GM18511 (cell line): ENCODE measurements around the gene QRICH2.
"Not testable (repeated sequence)": the region's sequence is repeated elsewhere in the genome, so short reads cannot be mapped to it uniquely, and the experiment has no call there.

Experiments used
- ATAC-seq: cut with Tn5 transposase; IDR thresholded peaks from one replicate; pipeline ENCODE4 v1.9.1; 2021; ENCODE audit warnings: mild to moderate bottlenecking, moderate library complexity; ENCODE audit not compliant: unreplicated experiment

QRICH2 gene

DNA sequence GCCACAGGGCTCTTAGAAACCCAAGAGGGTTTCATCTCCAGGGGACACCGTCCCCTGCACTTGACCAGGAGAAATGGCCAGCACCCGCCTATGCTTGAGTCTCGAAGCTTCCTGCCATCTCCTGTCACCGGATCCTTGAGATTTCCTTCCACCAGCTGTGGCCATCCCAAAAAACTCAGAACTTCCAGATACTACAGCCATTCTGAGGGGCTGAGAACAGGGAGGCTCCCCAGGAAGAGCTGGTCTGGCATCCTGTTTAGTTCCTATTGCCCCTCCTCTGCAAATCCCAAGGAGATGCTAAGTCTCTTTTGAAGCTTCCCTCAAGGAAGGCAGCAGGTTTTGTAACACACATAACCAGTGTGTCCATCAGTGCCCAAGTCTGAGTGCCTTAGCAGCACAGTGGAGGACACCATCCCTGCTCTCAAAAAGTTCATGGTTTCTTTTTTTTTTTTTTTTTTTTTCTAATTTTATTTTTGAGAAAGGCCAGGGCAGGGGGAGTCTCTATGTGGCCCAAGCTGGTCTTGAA, 41.0 kb downstream of the QRICH2 start:
- ATAC-seq, result no peak

DNA sequence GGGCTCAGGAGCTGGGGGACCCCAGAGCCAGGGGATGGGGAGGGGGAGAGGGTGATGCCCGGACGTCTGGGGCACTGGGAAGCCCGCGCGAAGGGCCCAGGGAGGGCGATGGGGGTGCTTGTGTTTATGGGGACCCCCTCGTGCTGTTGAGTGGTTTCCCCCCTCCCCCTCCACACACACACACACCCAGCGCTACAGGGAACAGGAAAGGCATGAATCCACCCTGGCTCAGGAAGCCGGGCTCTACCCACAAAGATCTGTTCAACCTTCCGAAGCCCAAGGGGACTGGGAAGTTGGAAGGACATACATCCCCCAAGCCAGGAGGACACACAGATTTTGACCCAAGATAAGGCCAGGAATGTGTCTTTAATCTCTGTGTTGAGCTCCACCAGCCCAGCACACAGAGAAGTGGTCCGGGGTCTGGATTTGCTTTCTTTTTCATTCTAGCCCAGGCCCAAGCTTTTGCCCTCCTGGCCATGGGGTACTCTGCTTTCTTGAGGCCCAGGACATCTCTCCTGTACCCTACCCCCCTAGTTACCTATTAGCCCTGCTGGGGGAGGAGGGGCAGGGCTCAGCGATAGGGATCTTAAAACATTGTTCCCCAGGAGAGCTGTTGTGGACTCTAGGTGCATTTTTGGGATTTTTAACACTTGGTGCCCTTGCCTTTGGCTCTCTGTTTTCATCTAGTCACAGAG, 41.7 kb downstream of the QRICH2 start:
- ATAC-seq, result no peak

DNA sequence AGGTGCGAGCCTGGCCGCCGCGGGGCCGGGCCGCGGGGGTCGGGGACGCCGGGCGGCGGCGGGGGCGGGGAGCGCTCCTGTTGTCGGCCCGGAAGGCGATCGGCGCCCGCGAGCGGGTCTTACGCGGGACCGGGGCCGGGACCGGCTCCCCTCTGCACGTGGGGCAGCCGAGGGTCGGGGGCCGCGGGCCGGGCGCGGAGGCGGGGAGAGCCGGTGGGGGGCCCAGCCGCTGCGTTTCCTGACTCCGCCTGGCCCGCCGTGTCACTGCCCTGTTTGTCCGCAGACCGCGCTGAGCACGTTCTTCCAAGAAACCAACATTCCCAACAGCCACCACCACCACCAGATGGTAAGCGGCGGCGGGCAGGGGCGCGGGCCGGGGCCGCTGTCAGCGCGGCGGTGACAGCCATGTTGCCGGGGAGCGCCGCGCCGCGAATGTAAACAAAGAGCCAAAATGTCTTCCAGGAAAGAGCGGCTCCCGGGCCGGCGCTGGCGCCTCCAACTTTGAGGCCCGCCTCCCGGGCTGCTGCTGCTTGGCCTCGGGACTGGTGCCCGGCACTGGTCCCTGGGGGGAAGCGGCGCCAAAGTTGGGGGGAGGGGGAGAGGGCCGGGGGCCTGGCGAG, 42.3 kb downstream of the QRICH2 start:
- no peak for ATAC-seq

DNA sequence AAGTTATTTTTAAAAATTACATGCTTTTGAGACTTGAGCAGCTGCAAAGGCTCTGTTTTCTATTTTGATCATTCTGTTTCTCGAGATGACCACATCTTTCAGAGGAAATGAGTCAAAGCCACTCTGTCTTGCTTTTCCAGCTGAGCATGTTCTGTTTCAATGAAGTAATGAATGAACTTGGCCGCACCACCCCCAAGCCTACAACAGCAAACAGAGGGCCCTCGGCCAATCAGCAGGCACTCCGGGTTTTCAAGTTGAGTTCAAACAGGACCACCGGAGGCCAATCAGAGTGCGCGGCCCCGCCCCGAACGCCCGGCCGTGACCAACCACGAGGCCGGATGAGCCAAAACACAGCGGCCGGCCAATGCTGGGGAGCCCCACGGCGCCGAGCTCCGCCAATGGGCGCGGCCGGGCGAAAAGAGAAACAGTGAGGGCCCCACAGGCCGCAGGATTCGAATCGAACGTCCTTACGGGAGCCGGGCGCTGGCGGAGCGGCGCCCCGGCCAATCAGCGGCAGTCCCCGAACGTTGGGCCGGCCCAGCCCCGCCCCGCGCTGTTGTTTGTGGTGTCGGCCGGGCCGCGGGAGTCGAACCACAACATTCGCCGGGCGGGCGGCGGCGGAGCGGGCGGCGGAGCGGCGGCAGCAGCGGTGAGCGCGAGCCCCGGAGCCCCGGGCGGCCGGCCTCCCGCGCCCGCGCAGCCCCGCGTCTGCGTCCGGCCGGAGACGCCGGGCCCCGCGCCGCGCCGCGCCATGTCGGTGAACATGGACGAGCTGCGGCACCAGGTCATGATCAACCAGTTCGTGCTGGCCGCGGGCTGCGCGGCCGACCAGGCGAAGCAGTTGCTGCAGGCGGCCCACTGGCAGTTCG, 43.1 kb downstream of the QRICH2 start, which contains the start of gene UBALD2:
TSS of gene UBALD2 (plus strand) at position 594 of the 869 bp plus-strand sequence. CDS start at position 752, 158 bp downstream.
- ATAC-seq, result peak; percentile 73

DNA sequence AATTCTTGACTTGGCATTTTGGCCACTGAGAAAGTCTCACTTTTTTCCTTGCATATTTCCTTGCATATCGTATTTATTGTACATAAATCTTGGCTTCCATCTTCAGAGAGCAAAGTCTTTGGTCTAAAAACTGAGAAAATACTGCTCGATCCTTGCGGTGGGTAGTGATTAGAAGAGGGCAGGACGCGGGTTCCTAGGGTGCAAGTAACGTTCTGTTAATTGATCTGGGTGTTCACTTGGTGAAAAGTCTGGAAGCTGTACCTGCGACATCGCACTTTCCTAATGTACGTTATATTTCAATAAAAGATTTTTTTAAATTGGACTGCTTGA, 43.7 kb downstream of the QRICH2 start:
- ATAC-seq, result peak; percentile 3

DNA sequence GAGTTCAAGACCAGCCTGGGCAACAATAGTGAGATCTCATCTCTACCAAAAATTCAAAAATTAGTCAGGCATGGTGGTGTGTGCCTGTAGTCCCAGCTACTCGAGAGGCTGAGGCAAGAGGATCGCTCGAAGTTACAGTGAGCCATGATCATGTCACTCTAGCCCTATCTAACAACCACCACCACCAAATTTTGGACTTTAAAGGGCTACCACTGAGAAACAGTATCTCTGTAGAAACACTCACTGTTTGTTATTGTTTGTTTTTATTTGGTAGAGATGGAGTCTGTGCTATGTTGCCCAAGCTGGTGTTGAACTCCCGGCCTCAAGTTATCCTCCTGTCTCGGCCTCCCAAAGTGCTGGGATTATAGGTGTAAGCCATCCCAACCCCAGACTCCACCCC, 44.2 kb downstream of the QRICH2 start:
- ATAC-seq, result no peak

DNA sequence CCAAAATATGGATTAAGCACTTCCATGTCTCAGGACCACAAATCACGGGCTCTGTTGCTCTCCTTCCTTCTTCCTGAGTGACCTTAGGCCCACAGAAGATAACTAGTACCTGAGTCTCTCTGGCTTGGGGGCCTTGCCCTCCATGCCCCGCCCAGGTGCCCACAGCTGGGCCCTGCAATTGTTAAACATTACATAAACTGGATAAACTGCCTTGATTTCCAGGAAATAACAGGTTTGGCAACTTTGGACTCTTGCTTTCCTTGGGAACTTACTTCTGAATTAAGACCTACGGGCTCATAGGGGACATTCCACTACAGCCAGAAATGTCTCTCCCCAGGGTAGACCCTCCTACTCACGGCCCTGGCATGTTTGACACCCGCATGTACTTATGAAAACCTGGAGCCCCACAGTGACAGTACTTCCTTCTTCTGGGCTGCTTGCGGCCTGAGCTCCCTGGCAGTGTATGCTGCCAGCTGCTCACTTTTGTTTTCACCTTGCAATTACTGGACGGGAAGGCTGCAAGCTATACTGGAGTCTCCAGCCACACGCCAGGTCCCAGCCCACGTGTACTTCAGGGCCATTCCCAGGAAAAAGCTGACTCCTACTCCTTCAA, 45.2 kb downstream of the QRICH2 start:
- ATAC-seq, result no peak

DNA sequence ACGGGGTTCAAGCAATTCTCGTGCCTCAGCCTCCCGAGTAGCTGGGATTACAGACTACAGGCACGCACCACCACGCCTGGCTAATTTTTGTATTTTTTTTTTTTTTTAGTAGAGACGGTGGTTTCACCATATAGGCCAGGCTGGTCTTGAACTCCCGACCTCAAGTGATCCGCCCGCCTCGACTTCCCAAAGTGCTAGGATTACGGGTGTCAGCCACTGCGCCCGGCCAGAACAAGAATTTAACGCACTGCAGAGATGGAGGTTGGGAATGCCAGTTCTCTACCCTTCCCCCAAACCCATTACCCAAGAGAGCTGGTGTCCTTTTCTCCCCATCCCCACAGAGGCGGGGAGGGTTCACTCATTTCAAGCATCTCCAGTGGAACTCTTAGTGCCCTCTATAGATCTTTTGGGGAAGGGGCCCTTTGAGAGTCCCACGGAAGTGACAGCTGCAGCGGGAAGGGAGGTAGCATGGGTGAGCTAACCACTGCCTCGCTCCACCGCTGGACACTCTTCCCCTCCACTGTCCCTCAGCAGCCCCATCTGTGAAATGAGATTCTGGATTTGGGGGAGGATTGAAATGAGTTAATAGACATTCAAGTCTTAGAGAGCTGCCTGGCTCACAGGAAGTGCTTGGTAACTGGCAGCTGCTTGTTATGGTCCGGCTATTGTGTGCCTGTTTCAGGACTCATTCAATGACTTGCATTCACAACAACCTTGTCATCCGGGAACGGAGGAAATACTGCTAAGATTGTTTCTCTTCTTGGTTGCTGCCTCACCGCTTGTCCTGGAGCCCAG, 46.5 kb downstream of the QRICH2 start:
- ATAC-seq, result no peak

DNA sequence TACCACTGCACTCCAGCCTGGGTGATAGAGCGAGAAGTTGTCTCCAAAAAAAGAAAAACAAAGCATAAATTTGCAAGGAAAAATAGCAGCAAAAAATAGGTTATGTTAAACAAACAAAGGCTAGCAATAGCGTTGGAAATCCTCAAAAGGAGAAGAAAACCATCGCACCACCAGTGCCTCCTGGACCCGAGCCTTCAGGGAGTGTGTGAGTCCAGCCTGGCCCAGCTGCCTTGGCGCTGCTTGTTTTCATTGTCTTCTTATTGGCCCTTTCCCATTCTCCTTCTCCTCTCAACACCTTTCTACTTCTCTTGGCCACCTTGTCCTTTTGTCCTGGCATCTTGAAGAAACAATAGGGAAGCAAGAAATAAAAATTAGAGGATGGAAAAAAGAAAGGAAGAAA, 47.4 kb downstream of the QRICH2 start:
- no peak for ATAC-seq

DNA sequence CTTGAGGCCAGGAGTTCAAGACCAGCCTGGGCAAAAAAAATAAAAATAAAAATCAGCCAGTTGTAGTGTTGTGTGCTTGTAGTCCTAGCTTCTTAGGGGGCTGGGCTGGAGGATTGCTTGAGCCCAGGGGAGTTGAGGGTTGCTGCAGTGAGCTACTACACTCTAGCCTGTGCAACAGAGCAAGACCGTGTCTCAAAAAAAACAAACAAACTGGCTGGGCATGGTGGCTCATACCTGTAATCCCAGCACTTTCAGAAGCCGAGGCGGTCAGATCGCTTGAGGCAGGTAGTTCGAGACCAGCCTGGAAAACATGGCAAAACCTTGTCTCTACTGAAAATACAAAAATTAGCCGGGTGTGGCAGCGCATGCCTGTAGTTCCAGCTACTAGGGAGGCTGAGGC, 47.9 kb downstream of the QRICH2 start:
- no peak for ATAC-seq

DNA sequence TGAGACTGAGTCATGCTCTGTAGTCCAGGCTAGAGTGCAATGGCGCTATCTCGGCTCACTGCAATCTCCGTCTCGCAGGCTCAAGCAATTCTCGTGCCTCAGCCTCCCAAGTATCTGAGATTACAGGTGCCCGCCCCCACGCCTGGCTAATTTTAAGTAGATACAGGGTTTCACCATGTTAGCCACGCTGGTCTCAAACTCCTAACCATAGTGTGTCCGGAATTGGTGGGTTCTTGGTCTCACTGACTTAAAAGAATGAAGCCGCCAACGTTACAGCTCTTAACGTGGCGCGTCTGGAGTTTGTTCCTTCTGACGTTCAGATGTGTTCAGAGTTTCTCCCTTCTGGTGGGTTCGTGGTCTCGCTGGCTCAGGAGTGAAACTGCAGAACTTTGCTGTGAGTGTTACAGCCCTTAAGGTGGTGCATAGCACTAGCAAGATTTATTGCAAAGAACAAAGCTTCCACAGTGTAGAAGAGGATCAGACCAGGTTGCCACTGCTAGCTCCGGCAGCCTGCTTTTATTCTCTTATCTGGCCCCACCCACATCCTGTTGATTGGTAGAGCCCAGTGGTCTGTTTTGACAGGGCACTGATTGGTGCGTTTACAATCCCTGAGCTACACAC, 51.5 kb downstream of the QRICH2 start:
- ATAC-seq, result not testable (repeated sequence)

DNA sequence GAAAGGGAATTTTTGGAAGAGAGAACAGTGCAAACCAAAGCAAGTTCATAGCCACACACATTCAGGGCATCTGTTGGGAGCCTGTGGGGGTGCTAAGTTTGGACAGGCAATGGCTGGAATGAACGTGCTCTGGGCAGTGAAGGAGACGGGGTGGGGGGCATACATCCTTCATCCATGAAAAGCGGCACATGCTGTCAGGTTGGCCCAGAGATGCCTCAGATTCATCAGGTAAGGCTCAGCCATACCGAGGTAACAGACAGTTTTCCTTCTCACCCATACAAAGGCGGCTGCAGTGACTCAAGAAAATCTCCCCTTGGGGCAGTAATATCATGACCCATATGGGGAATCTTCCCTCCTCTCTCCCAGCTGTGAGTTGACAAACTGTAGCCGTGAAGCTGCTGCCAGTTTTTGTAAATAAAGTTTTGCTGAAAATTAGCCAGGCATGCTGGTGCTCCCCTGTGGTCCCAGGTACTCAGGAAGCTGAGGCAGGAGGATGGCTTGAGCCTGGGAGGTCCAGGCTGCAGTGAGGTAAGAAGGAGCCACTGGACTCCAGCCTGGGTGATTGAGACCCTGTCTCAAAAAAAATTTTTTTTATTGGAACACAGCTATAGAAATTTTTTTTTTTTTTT, 52.2 kb downstream of the QRICH2 start:
- ATAC-seq, result no peak

DNA sequence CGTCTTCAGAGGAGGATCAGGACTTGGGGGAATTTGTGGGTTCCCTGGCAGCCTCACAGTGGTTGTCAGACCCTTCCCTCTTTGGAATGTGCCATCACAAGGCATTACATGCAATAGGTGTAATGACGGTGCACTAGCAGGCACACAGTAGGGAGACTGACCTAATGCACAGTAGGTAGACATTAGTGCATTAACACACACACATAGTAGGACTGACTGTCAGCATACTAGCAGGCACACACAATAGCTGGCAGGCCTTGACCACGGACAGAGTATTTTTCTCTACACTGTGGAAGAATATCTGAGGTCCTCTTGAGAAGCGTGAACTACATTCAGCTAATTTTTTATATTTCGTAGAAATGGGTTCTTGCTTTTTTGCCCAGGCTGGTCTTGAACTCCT, 53.8 kb downstream of the QRICH2 start:
- no peak for ATAC-seq

DNA sequence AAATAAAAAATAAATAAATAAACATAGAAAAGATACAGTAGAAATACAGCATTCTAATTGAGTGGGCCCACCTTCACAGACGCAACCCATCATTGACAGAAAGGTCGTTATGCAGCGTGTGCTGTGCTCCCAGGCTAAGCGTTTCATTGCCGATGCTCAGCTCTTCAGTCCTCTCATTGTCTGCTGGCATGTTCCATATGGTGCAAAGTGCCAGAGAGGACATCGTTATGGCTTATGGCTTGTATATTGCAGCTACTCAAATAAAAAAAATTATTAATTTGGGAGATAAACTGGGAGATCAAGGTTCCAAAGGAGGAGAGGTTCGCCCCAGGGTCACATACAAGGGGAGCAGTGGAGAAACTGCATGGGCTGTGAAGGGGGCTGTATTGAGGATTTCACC, 54.2 kb downstream of the QRICH2 start:
- ATAC-seq, result no peak

DNA sequence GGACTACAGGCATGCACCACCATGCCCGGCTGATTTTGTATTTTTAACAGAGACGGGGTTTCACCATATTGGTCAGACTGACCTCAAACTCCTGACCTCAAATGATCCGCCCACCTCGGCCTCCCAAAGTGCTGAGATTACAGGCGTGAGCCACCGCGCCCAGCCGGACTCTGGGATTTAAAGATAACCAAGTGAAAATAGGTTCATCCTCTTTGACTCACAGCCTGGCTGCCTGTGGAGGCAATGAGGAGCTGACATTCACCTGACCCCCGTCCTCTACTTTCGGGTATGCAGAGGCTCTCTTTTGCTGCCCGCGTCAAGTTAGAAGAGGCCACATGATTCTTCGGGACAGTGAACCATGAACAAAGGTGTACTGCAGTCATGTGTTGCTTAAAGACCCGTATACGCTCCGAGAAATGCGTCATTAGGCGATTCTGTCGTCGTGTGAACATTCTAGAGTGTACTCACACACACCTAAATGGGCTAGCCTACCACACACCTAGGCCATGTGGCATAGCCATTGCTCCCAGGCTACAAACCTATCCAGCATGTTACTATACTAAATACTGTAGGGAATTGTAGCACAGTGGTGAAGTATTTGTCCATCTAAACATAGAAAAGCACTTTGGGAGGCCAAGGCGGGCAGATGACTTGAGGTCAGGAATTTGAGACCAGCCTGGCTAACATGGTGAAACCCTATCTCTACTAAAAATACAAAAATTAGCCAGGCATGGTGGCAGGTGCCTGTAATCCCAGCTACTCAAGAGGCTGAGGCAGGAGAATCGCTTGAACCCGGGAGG, 54.9 kb downstream of the QRICH2 start:
- not testable (repeated sequence) for ATAC-seq

DNA sequence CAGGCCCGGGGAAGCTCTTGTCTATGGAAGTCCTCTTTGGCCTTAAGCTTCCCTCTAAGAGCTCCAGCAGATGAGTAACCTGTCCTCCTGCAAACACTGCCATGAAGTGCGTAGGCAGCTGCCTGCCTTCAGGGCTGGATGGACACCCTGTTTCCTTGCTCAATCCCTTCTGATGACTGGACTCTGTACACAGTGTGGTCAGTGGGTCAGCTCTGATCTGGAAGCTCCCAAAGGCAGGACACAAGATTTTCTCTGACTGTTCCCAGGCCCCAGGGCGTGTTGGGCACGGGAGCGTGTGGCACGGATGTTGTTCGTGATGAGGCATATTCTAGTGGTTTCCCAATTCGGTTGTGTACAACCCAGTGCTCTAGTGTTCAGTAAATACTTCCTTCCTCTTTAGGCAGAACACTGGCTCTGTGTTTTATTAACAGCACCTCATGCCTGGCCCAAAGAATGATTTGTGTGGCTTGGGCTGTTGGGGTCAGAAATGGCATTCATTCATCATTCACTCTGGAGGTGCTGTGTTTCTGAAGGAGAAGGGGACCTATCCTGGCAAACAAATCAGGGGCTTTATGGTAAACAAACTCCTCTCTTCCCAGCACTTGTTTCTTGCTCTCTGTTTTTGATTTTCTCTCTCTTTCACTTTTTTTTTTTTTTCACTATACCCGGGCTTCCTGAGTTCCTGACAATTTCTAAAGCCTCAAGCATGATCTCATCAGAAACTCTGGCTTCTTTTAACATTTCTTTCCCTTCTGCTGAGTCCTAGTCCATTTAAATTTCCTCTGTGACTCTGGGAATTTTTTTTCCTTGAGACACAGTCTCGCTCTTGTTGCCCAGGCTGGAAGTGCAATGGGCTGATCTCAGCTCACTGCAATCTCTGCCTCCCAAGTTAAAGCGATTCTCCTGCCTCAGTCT, 55.8 kb downstream of the QRICH2 start:
- no peak for ATAC-seq

DNA sequence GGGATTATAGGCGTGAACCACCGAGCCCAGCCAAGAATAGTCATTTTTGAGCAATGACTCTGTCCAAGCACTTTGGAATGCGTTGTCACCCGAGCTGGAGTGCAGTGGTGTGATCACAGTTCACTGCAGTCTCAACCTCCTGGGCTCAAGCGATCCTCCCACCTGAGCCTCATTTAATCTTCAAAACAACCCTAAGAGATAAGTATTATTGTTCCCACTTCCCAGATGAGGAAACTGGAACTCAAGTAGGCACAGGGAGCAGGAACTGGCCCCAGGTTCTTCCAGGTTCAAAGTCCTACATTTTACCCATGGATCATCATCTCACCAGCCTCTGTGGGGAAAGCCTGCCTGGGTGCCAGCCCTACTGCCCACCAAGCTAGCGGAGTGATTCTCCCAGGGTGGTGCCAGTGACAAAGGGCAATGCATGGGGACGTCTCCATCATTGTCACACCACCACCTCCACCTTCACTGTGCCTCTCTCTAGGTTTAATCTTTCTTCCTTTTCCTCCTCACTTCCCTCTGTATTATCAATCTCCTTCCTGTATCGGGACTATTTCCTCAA, 56.5 kb downstream of the QRICH2 start:
- ATAC-seq, result no peak
